Mucosa of descending colon (tissue), 3 donors: ENCODE data around the gene TBX1. TPM values are rescaled to one million over a fixed set of nuclear protein-coding genes. Genes with fewer than 3 reads are reported as not detected.

Experiments
- ATAC-seq: fragments of 200-7000 bp; cut with Tn5 transposase; one replicate; pipeline ENCODE4 v1.9.1; 2020; ENCODE audit warnings: mild to moderate bottlenecking, moderate library complexity
- DNase-seq, 3 donors: peaks; one replicate each; pipeline ENCODE4 v3.0.0-alpha.2; 2020
- H3K36me3 ChIP-seq: fragments of 200-600 bp; one replicate; pipeline ENCODE4 v1.8.0; 2021; ENCODE audit warnings: low read depth, mild to moderate bottlenecking
- H3K4me1 ChIP-seq: fragments of 200-600 bp; one replicate; pipeline ENCODE4 v1.8.0; 2021; ENCODE audit warnings: low read depth, mild to moderate bottlenecking
- H3K4me3 ChIP-seq: fragments of 200-600 bp; one replicate; pipeline ENCODE4 v1.8.0; 2021; ENCODE audit warnings: mild to moderate bottlenecking
- H3K9me3 ChIP-seq: fragments of 200-600 bp; one replicate; pipeline ENCODE4 v1.8.0; 2021; ENCODE audit warnings: mild to moderate bottlenecking
- CTCF ChIP-seq: fragments of 200-600 bp; IDR thresholded peaks from one replicate; pipeline ENCODE4 v1.8.0; 2022; ENCODE audit warnings: antibody characterized with exemption, mild to moderate bottlenecking
- intact Hi-C, 2 donors: fragments of 100-400 bp; cut with DNase I in 1 of 2; cut with micrococcal nuclease in 1 of 2; formaldehyde crosslinking; loops; one replicate each; pipeline versions ENCODE4 v1.11.0 to v1.11.1; 2022; cut with DNase I, micrococcal nuclease
- total RNA-seq, 3 donors: library from RNA; stranded (reverse); fragmentation: NEBNext Ultra II Directional in 2 of 3; extraction: Animal tissue kit (Norgen Biotek cat#: 25700) in 2 of 3; gene quantifications; one replicate each; pipeline versions ENCODE4 v1.2.1 to v1.2.4, GENCODE V29; 2021 to 2023
- donor health status: DM: no; HTN: no; CAD: no; lungs with moderate emphysema.
- donor health status: DM: no; HTN: no; CAD: no.
- donor health status: DM: no; HTN: yes; CAD: no.

The TBX1 gene
- total RNA-seq, 3 donors from 2014 or later, result 0.90 to 4.1 (median 2.9) TPM

DNA sequence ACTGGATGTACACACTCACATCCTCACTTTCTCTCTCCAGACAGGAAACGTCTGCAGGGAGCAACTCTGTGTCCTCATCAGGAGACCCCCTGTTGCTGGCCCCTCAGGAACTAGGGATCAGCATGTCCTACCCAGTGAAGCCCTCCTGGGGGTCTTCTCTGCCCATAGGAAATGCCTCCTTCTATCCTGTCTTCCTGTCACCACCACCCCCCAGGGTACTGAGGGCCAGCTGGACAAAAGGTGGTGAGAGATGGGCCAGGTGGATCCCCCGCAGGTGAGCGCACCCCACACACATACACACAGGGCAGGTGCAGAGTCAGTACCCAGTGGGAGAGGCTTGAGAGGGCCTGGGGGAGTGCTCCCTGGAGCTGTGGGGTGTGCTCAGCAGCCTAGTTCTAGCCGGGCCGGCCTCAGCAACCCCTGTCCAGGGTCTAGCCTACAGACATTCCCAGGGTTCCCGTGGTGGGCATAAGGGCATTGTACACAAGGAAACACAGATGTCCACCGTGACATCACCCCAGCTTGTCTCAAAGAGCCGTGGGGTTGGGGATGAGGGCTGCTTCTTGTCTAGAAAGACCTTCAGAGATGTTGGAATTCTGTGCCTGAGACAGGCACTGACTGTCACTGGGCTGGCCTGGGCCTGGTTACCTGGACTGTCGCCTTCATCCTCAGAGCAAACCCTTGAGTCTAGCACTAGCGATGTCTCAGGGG lies 28.0 kb upstream of the TBX1 start:
- Histone ChIP-seq H3K36me3 (no peaks in the 10 kb centered on the region), H3K9me3 (no peaks in the 10 kb centered on the region), H3K4me1 (peaks cover 7% of the 10 kb centered on the region), H3K4me3 (no peak overlapping the region)
- intact Hi-C loops, result no loop called here
- no peak for ATAC-seq
- no peak for TF ChIP-seq CTCF
- no peak for DNase-seq

DNA sequence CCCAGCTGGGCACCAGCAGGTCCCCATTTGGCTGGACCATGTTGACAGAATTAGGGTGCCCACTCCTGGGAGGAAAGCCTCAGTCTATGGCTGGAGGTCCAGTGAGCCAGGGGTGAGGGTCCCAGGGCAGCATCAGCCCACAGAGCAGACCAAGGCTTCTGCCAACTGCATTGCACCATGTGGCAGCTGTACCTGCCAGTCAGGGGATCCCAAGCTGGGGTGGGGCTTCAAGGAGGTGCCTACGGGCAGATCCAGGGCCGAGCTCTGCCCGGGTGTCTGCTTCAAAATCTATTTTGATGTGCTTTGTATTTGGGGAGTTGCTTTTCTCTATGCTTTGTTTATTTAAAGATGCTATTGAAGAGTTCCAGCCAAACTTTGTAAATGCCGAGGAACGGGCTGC lies 26.8 kb upstream of the TBX1 start:
- no peaks in the 10 kb centered on the region for H3K9me3 ChIP-seq
- no peak for TF ChIP-seq CTCF
- H3K4me3 ChIP-seq, result no peak overlapping the region
- ATAC-seq (no peak), DNase-seq (no peak)
- H3K36me3 ChIP-seq, result no peaks in the 10 kb centered on the region
- H3K4me1 ChIP-seq, result peaks cover 7% of the 10 kb centered on the region
- intact Hi-C loops, result no loop called here

DNA sequence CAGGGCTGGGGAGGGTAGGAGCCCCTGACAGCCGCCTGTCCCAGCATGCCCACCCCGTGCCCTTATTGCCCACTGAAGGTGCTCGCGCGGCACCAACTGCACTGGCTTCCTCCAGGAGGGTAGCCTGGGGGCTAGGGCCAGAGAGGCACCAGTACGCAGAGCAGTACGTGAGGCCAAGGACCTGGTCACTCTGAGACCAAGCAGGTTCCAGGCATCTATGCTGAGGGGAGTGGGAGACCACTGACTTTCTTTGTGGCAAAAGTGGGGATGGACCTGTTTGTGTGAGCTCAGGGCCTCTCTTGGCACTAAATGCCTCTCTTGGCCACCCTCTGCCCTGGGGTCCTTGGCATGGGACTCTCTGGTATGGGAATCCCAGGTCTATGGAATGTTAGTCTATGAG lies 26.4 kb upstream of the TBX1 start:
- intact Hi-C loops, result no loop called here
- no peaks in the 10 kb centered on the region for H3K36me3 ChIP-seq
- DNase-seq (no peak), ATAC-seq (no peak)
- TF ChIP-seq CTCF, result no peak
- no peak overlapping the region for H3K4me3 ChIP-seq
- H3K4me1 ChIP-seq, result peaks cover 7% of the 10 kb centered on the region
- no peaks in the 10 kb centered on the region for H3K9me3 ChIP-seq

- no peak for TF ChIP-seq CTCF
- no peak for ATAC-seq
Observed at GRCh38 chr22:19734837-19735382, 25.7 kb upstream of the TBX1 start.

GRCh38 chr22:19735665-19736510 lies 24.7 kb upstream of the TBX1 start:
- Histone ChIP-seq H3K9me3 (no peaks in the 10 kb centered on the region), H3K36me3 (no peaks in the 10 kb centered on the region), H3K4me3 (no peak overlapping the region), H3K4me1 (peaks cover 2% of the 10 kb centered on the region)
- intact Hi-C loops, result no loop called here
- no peak for DNase-seq
- no peak for ATAC-seq
- no peak for TF ChIP-seq CTCF

More at GRCh38 chr22:19734837-19735382, 25.7 kb upstream of the TBX1 start:
- Histone ChIP-seq H3K4me1 (peaks cover 7% of the 10 kb centered on the region), H3K9me3 (no peaks in the 10 kb centered on the region), H3K4me3 (no peak overlapping the region), H3K36me3 (no peaks in the 10 kb centered on the region)
- intact Hi-C loops, result no loop called here
- no peak for DNase-seq
